Stimulated activated CD8-positive, alpha-beta memory T cell treated with anti-CD3 and anti-CD28 coated beads, Interleukin-12 subunit alpha, Interleukin-12 subunit beta, amount 100 ng/mL, for 4 hours (primary cell): ENCODE results near the gene RPP30.

ENCODE experiments used
- DNase-seq: peaks from one replicate; pipeline ENCODE4 v3.0.0-alpha.2; 2020; ENCODE audit warnings: low read depth

Gene RPP30

GRCh38 chr10:90944749-90945148 lies 73.0 kb downstream of the RPP30 start:
- DNase-seq, result no peak

GRCh38 chr10:90945491-90946070 lies 73.8 kb downstream of the RPP30 start:
- DNase-seq, result no peak

GRCh38 chr10:90947030-90947960 lies 75.5 kb downstream of the RPP30 start:
- no peak for DNase-seq
